GM12892 (cell line): ENCODE data around the gene CLEC3A. TPM values are rescaled to one million over a fixed set of nuclear protein-coding genes. Genes with fewer than 3 reads are reported as not detected.
"Not testable (repeated sequence)": the region's sequence is repeated elsewhere in the genome, so short reads cannot be mapped to it uniquely, and the experiment has no call there.

Experiments
- DNase-seq: peaks from one replicate; pipeline ENCODE4 v3.0.0; 2011; ENCODE audit not compliant: insufficient read length
- FAIRE-seq: peaks from 2 replicates; lab custom pipeline; 2011; peaks lifted over from hg19 to GRCh38; lab: Jason Lieb, UNC
- POLR2A ChIP-seq: IDR thresholded peaks from 2 replicates; pipeline ENCODE4 v1.6.1; 2011; ENCODE audit warnings: low read depth, low read length, control low read depth
- POLR2AphosphoS5 ChIP-seq: IDR thresholded peaks from 2 replicates; pipeline ENCODE4 v1.6.1; 2011; ENCODE audit warnings: low read depth, low read length, control low read depth
- TAF1 ChIP-seq: IDR thresholded peaks from 2 replicates; pipeline ENCODE4 v1.6.1; 2011; ENCODE audit warnings: low read depth, mild to moderate bottlenecking, control low read depth, low read length, borderline replicate concordance
- polyA plus RNA-seq: library from polyadenylated mRNA; unstranded; fragments of >200 nt; gene quantifications from one replicate; pipeline ENCODE4 v1.2.1, GENCODE V29; 2012; ENCODE audit warnings: missing spikeins, inconsistent platforms; ENCODE audit not compliant: missing spikeins

The CLEC3A gene
- not detected for polyA plus RNA-seq

DNA sequence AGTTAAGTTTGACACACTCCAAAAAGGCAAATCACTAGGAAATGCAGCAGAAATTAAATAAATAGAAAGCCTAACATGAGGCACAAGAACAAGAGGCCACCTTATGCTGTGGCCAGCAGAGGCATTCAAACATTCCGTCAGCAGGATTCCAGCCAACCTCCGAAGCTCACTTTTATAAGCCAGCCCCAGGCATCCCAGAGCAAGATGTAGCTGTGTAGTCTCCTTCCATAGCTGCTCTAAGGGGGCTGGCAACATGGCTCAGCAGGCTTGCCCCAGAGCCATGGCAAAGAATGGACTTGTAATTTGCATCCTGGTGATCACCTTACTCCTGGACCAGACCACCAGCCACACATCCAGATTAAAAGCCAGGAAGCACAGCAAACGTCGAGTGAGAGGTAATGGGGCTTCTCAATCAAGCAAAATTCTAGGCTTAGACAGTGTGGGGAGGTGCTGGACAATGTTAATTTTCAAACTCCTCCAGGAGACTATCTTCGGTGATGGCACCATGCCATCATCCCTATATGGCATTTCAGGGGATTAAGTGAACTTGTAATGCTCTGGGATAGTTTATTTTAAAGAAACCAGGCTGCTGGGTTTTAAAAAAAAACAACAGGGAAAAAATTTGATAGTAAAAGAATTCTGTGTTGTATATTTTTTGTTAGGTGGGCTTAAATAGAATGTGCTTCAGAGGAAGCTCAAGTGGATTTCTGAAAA, at the start of gene CLEC3A:
Gene CLEC3A (plus strand): TSS at position 202 of the 714 bp plus-strand sequence. CDS start 79 bp downstream, at position 281.
- DNase-seq = no peak
- FAIRE-seq = no peak
- TF ChIP-seq TAF1 (no peak), POLR2AphosphoS5 (no peak), POLR2A (no peak)

DNA sequence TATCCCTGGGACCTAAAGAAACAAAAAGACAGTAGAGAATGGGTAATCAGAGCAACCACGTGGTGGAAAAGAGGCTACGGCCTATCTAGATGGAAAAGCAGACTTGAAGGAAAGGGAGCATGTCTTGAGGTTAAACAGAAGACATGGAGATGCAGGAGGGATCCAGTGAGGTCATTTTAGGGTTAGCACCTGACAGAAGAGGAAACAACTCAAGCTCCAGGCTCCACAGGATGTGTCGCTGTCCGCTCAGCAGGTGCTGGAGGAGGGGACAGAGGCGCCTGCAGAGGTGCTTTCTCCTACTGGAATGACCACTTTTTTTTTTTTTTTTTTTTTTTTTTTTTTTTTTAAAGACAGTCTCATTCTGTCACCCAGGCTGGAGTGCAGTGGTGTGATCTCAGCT, 47.5 kb upstream of the CLEC3A start:
- DNase-seq = no peak
- TF ChIP-seq POLR2A (no peak), TAF1 (no peak), POLR2AphosphoS5 (no peak)
- no peak for FAIRE-seq

DNA sequence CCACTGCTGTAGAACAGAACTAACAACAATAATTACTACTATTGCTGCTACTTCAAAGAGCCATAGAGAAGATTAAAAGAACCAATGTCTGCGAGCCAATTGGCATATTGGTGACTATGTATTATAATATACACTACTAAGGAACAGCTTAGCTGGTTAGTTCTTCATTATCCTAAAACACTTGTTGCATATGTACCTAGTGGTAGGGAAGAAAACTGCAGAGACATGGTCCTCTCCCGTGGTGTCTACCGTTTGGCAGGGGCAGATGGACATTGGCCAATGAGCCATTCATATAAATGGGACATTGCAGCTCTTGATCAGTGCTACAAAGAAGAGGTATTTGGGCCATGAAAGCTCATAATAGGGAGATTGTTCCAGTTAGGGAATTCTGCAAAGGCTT, 46.4 kb upstream of the CLEC3A start:
- no peak for TF ChIP-seq POLR2AphosphoS5
- no peak for TF ChIP-seq POLR2A
- no peak for TF ChIP-seq TAF1
- no peak for DNase-seq
- FAIRE-seq = no peak

GRCh38 chr16:77977339-77977738, 45.0 kb upstream of the CLEC3A start:
- DNase-seq = no peak
- FAIRE-seq = no peak
- TF ChIP-seq POLR2AphosphoS5 = no peak
- TF ChIP-seq POLR2A = no peak
- TF ChIP-seq TAF1 = no peak

- TF ChIP-seq TAF1 = no peak
- no peak for TF ChIP-seq POLR2A
- TF ChIP-seq POLR2AphosphoS5 = no peak
- DNase-seq (no peak), FAIRE-seq (no peak)
Measured at GRCh38 chr16:77985111-77985510, 37.2 kb upstream of the CLEC3A start.

DNA sequence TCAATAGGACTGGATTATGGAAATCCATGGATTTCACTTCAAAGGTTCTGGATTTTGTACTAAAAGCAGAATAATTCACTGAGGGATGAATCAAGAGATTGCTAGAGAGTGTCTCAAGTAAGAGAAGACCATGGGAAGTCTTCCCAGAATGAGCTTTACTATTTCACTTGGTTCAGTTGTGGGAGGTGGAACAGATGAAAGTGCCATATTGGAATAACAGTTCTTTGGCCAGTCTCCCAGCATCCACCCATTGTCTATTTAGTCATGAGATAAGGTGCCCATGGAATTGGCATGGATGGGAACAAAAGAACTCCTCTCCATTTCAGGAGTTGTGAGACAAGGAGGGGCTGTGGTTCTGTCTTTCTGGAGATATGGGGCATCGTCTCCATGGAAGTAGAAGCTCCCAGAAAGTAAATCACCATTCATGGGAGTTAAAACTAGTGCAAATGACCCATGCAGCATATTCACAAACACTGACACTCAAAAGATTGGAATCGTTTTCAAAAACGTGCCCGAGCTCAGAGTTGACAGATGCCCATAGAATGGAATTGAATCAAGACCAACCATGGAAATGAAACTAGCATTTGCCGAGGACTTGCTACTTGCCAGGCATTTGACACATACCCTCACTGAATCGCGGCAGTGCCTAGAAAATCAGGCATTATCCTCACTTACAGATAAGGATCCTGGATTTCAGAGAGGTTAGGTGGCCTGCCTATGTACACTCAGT, 36.2 kb upstream of the CLEC3A start:
- TF ChIP-seq TAF1 (no peak), POLR2AphosphoS5 (no peak), POLR2A (no peak)
- DNase-seq (no peak), FAIRE-seq (no peak)

- FAIRE-seq = no peak
- TF ChIP-seq POLR2A (no peak), POLR2AphosphoS5 (no peak), TAF1 (no peak)
- DNase-seq = no peak
Measured at GRCh38 chr16:77987810-77988209, 34.5 kb upstream of the CLEC3A start.

DNA sequence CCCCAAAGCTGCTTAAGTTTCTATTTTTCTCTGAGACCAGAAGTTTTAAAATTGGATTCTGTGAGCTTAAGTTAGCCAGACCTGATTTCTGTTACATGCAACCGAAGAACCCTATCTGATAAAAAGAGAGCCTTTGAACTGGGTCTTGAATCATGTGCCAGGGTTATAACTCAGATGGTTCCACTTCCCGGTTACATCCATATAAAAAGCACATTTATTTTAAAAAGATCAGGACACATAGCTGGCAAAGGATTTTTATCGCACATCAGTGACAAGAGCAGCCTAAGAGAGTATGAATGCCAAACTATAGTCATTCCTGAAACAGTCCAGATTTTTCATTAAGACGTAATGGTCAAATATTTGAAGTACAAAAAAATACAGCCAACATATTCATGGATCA, 32.5 kb upstream of the CLEC3A start:
- DNase-seq (no peak), FAIRE-seq (no peak)
- TF ChIP-seq POLR2A = no peak
- no peak for TF ChIP-seq TAF1
- no peak for TF ChIP-seq POLR2AphosphoS5

DNA sequence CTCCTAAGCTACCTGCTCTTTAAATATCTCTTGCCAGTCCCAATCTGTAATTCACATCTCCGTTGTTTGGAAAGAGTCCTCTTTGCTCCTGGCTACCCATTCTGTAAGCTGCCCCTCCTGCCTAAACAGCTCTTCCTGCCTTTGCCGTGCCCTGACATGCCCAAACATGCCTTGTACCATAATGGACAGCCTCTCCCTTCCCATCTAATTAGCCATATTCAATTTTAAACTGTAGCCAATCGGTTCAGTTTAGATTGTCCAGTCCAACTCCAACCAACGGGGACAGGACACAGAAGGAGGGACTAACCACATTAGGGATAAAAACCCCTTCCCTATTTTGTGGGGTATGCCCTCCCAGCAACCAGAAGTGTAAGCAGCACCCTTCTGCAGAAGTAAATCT, 30.6 kb upstream of the CLEC3A start:
- DNase-seq (no peak), FAIRE-seq (no peak)
- TF ChIP-seq POLR2AphosphoS5 (no peak), POLR2A (no peak), TAF1 (no peak)

DNA sequence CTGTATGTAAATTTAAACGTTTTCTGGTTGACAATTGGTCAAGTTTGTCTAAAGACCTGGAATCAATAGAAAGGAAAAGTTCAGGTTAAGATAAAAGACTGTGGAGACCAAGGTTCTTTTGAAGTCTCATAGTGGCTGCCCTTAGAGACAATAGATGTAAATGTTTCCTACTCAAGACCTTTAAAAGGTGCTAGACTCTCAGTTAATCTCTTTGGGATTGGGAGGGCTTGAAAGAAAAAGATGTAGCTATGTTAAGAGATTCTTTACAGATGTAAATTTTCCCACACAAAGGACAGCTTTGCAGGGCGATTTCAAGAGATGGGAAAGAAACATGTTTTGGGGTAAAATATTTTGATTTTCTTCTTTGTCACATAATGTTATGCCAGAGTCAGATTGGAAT, 30.0 kb upstream of the CLEC3A start:
- not testable (repeated sequence) for DNase-seq, FAIRE-seq

GRCh38 chr16:77993111-77993985, 29.0 kb upstream of the CLEC3A start:
- DNase-seq = no peak
- FAIRE-seq = no peak
- no peak for TF ChIP-seq TAF1
- no peak for TF ChIP-seq POLR2AphosphoS5
- no peak for TF ChIP-seq POLR2A
